K562 (cell line): ENCODE results near the gene SCAANT1. TPM values are rescaled to one million over a fixed set of nuclear protein-coding genes. Genes with fewer than 3 reads are reported as not detected.

ENCODE experiments used
- ATAC-seq: fragments of 200-7000 bp; cut with Tn5 transposase; 3 replicates; pipeline ENCODE4 v1.9.1; 2020; ENCODE audit warnings: moderate library complexity
- BruUV-seq: library from RNA; stranded (reverse); fragments of 400-500 nt; replicated peaks from 2 replicates; lab custom pipeline; 2021; lab: Mats Ljungman, UMichigan
- CTCF ChIA-PET: fragments of 300-600 bp; formaldehyde crosslinking; extraction: SDS; loops from one replicate; lab custom pipeline; 2021; ENCODE audit warnings: low intra/inter-chr PET ratio; lab: Yijun Ruan, JAX
- POLR2A ChIA-PET: fragments of 300-600, 350-650 bp; sonication (Branson Sonifier 250); formaldehyde crosslinking; extraction: SDS; loops from one replicate; lab custom pipeline; 2021; ENCODE audit warnings: antibody characterized with exemption, inconsistent platforms; lab: Yijun Ruan, JAX
- DNase-seq, 4 experiments: peaks; one replicate each; pipeline versions ENCODE4 v3.0.0 to v3.0.0-alpha.2; 2011 to 2018; ENCODE audit warnings: low spot score in 3 of 4, mixed read lengths in 3 of 4; ENCODE audit errors: extremely low read depth in 1 of 4
- FAIRE-seq: peaks from 2 replicates; lab custom pipeline; 2011; peaks lifted over from hg19 to GRCh38; lab: Jason Lieb, UNC
- H2AFZ ChIP-seq: 2 replicates; pipeline ENCODE4 v1.6.0; 2011; ENCODE audit warnings: low read depth, low read length, control low read depth, inconsistent platforms
- H3K27ac ChIP-seq: fragments of 200-600 bp; 3 replicates; pipeline ENCODE4 v1.8.0; 2011; ENCODE audit warnings: low read depth, mild to moderate bottlenecking, control low read depth, inconsistent platforms, low read length, moderate library complexity, mixed read lengths; ENCODE audit errors: extremely low read depth
- H3K27me3 ChIP-seq, 2 experiments: fragments of 300-600 bp in 1 of 2; 2 replicates in 1 of 2; 3 replicates in 1 of 2; pipeline versions ENCODE4 v1.6.0 to v1.8.0; 2011; ENCODE audit warnings: inconsistent platforms in 2 of 2, low read length in 2 of 2, mild to moderate bottlenecking in 1 of 2, mixed read lengths in 1 of 2, moderate library complexity in 1 of 2; ENCODE audit not compliant: control insufficient read depth in 2 of 2, insufficient read depth in 2 of 2
- H3K36me3 ChIP-seq: fragments of 300-600 bp; 3 replicates; pipeline ENCODE4 v1.8.0; 2011; ENCODE audit warnings: mild to moderate bottlenecking, low read length, inconsistent platforms; ENCODE audit not compliant: control insufficient read depth, insufficient read depth
- H3K4me1 ChIP-seq, 2 experiments: fragments of 200-600 bp in 1 of 2; replicated peaks in 1 of 2; 2 replicates in 1 of 2; 3 replicates in 1 of 2; pipeline versions ENCODE4 v1.5.1 to v1.8.0; 2011; ENCODE audit warnings: inconsistent platforms in 2 of 2, low read length in 2 of 2, mild to moderate bottlenecking in 1 of 2, mixed read lengths in 1 of 2, moderate library complexity in 1 of 2; ENCODE audit not compliant: control insufficient read depth in 2 of 2, insufficient read depth in 2 of 2
- H3K4me2 ChIP-seq: 2 replicates; pipeline ENCODE4 v1.6.1; 2011; ENCODE audit warnings: low read length, control low read depth, inconsistent platforms, mixed read lengths; ENCODE audit not compliant: insufficient read depth
- H3K4me3 ChIP-seq: fragments of 200-600 bp; sonication (generic), shearing (Covaris generic); 2 replicates; pipeline ENCODE4 v1.5.1; 2016; ENCODE audit warnings: control low read depth, inconsistent platforms
- H3K79me2 ChIP-seq: fragments of 200-600 bp; 3 replicates; pipeline ENCODE4 v1.8.0; 2011; ENCODE audit warnings: low read length, inconsistent platforms; ENCODE audit not compliant: control insufficient read depth, insufficient read depth
- H3K9ac ChIP-seq, 2 experiments: 2 replicates each; pipeline versions ENCODE4 v1.6.0 to v1.6.1; 2011; ENCODE audit warnings: low read depth in 2 of 2, low read length in 2 of 2, control low read depth in 1 of 2, inconsistent platforms in 1 of 2, mild to moderate bottlenecking in 1 of 2, mixed read lengths in 1 of 2; ENCODE audit not compliant: insufficient read depth in 1 of 2
- H3K9me1 ChIP-seq: one replicate; pipeline ENCODE4 v1.6.0; 2011; ENCODE audit warnings: inconsistent platforms, mild to moderate bottlenecking, low read length, moderate library complexity; ENCODE audit not compliant: control insufficient read depth, insufficient read depth
- H3K9me3 ChIP-seq: replicated peaks from 2 replicates; pipeline ENCODE4 v1.5.1; 2011; ENCODE audit warnings: low read depth, low read length, inconsistent platforms; ENCODE audit not compliant: control insufficient read depth, insufficient read depth
- H4K20me1 ChIP-seq: replicated peaks from 2 replicates; pipeline ENCODE4 v1.6.1; 2011; ENCODE audit warnings: low read length, inconsistent platforms, mixed read lengths; ENCODE audit not compliant: control insufficient read depth, insufficient read depth
- BCLAF1 ChIP-seq, 2 experiments: fragments of 450-650 bp in 1 of 2; IDR thresholded peaks; 2 replicates each; pipeline ENCODE4 v1.6.1; 2011 to 2017; ENCODE audit warnings: low read depth in 2 of 2, antibody characterized with exemption in 1 of 2, borderline replicate concordance in 1 of 2, low read length in 1 of 2, mild to moderate bottlenecking in 1 of 2, mixed read lengths in 1 of 2; ENCODE audit not compliant: control insufficient read depth in 1 of 2
- SMAD1 ChIP-seq: fragments of 150-350 bp; IDR thresholded peaks from 2 replicates; pipeline ENCODE4 v1.6.1; 2014; ENCODE audit warnings: low read length, low read depth; ENCODE audit not compliant: partially characterized antibody
- STAT5B ChIP-seq: fragments of 250-450 bp; sonication (Bioruptor Pico); IDR thresholded peaks from 2 replicates; pipeline ENCODE4 v1.8.0; 2021; ENCODE audit warnings: mild to moderate bottlenecking, inconsistent platforms
- ZBTB11 ChIP-seq, 3 experiments: fragments of 200-800 bp in 1 of 3; fragments of 250-450 bp in 1 of 3; fragments of 450-650 bp in 1 of 3; sonication (Bioruptor Pico) in 1 of 3; sonication (Bioruptor generic) in 1 of 3; formaldehyde crosslinking in 1 of 3; IDR thresholded peaks; 2 replicates each; pipeline versions ENCODE4 v1.6.1 to v1.8.0; 2016 to 2022; ENCODE audit warnings: mild to moderate bottlenecking in 2 of 3, missing genetic modification characterization in 2 of 3, missing compliant biosample characterization in 1 of 3, moderate library complexity in 1 of 3
- WGBS: fragments of 100-300 bp; shearing (Covaris generic); methylation state at CpG from one replicate; pipeline ENCODE4 v1.1.6; 2016; ENCODE audit warnings: low coverage, mixed read lengths; ENCODE audit not compliant: insufficient coverage; ENCODE audit errors: missing lambda C conversion rate; 5-methylcytosine and 5-hydroxymethylcytosine counted together
- in situ Hi-C: fragments of 300-500 bp; cut with MboI; formaldehyde crosslinking; loops from 4 replicates; pipeline ENCODE4 v1.15.0; 2018; ENCODE audit warnings: inconsistent platforms, mixed read lengths
- intact Hi-C: fragments of 100-400 bp; cut with micrococcal nuclease; formaldehyde crosslinking; loops from 2 replicates; pipeline ENCODE4 v1.14.2; 2022
- polyA plus RNA-seq, 8 experiments: library from polyadenylated mRNA; depleted of rRNA in 4 of 8; stranded (reverse) in 5 of 8; unstranded in 3 of 8; fragments of >200 nt; fragmentation: Nextera tagmentation in 2 of 8; fragmentation: Illumina TruSeq in 1 of 8; extraction: Ambion mirVana in 2 of 8; extraction: Trizol in 1 of 8; gene quantifications; 2 replicates each; pipeline versions ENCODE4 v1.2.1 to v1.2.3, GENCODE V29; 2011 to 2014; ENCODE audit warnings: inconsistent platforms in 1 of 8, missing spikeins in 1 of 8
- total RNA-seq, 7 experiments: library from RNA; depleted of rRNA in 6 of 7; stranded (reverse); fragments of >200 nt in 6 of 7; fragmentation: Illumina TruSeq in 2 of 7; extraction: Trizol in 2 of 7; gene quantifications; 2 replicates each; pipeline versions ENCODE4 v1.2.1 to v1.2.3, GENCODE V29; 2011 to 2021; ENCODE audit warnings: low replicate concordance in 1 of 7

The SCAANT1 gene
- total and polyA plus RNA-seq, 9 of the 15 experiments (the other 6 are each of a cell fraction or from before 2014, with no cell fraction given), result not detected

DNA sequence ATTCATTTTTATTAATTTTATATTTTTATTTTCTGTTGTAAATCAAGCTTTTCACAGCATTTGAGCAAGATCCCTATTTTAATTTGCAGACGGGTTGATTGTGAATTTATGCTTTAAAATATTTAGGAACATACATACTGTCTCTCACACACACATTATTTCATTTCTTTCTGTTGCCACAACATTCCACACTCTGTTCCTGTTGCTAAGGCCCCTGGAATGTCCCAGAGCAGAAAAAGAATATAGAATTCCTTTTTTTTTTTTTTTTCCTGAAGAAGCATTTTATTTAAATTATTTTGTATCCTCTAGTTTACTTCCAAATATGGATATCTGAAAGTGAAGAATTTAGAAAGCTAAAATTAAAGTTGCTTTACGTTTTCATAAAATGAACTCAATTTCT, 36.8 kb upstream of the SCAANT1 start (continued):
- TF ChIP-seq BCLAF1 (IDR thresholded peaks at IDR 0.05; ENCODE audit: borderline replicate concordance in 1 of 2, control insufficient read depth in 1 of 2, low read depth in 2 of 2, low read length in 1 of 2), result no peak

DNA sequence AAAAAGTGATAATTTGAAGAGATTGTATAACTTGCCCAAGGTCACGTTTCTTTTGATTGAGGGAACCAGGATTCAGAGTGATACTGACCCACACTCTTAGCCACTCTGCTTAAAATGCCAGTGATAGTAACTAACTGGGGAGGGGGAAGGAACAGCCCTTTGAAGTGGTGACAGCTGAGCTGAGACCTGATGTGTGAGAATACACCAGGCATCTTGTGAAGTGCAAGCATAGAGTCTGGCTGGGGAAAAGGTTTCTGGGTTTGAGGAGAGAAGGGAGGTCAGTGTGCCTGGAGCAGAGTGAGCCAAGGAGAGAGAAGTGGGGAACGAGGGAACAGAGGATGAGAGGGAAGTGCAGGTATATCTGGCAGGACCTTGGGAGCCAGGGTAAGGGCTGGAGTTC, 35.4 kb upstream of the SCAANT1 start:
- no peak for ATAC-seq
- no peaks in the 10 kb centered on the region; the same call in none of the 3 replicates for H3K79me2 ChIP-seq
- no peak for DNase-seq

More for the DNA sequence above, 35.4 kb upstream of the SCAANT1 start:
- WGBS, result 58% methylated on average over 2 of the region's 2 CpGs
- POLR2A ChIA-PET, result interaction anchor here (0.9 kb wide), 1 partner anchor 13 kb away, joined by 4 read pairs; no protein-coding TSS in a partner anchor
- intact Hi-C loops, result no loop called here
- BruUV-seq, result no TSS peak
- TF ChIP-seq SMAD1, result no peak
- no peak for TF ChIP-seq STAT5B (CRISPR knock-in tag)
- TF ChIP-seq ZBTB11 (CRISPR knock-in tag; IDR thresholded peaks at IDR 0.05), result peak in 1 of 3 experiments; percentile 64; a peak in 2 of 6 replicates
- peaks cover 0 to 3% of the 10 kb centered on the region in 2 experiments; a peak in 1 of 5 replicates for H3K4me1 ChIP-seq
- in situ Hi-C loops, result no loop called here
- H3K9ac ChIP-seq, result no peak overlapping the region
- no peaks in the 10 kb centered on the region for H3K27me3 ChIP-seq
- no peak overlapping the region for H3K4me3 ChIP-seq
- CTCF ChIA-PET, result no interaction called here
- no peak overlapping the region for H3K4me2 ChIP-seq
- H3K27ac ChIP-seq, result no peak overlapping the region
- no peaks in the 10 kb centered on the region for H3K9me1 ChIP-seq
- peaks cover 15% of the 10 kb centered on the region; the same call in 1 of the 3 replicates for H3K36me3 ChIP-seq
- no peak overlapping the region for H2AFZ ChIP-seq
- FAIRE-seq, result no peak
- no peaks in the 10 kb centered on the region for H3K9me3 ChIP-seq
- H4K20me1 ChIP-seq, result no peaks in the 10 kb centered on the region
